Spleen (tissue), 11 donors: Measurements from ENCODE around the gene STYK1. TPM values are rescaled to one million over a fixed set of nuclear protein-coding genes. Genes with fewer than 3 reads are reported as not detected.

Source experiments
- DNase-seq: peaks from one replicate; pipeline ENCODE4 v3.0.0-alpha.2; 2020
- H3K27ac ChIP-seq, 8 donors: fragments of 200-600 bp; sonication (generic) in 7 of 8; 1 replicate in 4 of 8; 2 replicates in 4 of 8; pipeline versions ENCODE4 v1.5.0 to v1.8.0; 2016 to 2021; ENCODE audit warnings: inconsistent platforms in 4 of 8, mild to moderate bottlenecking in 4 of 8, moderate library complexity in 1 of 8
- H3K27me3 ChIP-seq, 7 donors: fragments of 200-600 bp; sonication (generic) in 6 of 7; replicated peaks in 1 of 7; 1 replicate in 4 of 7; 2 replicates in 3 of 7; pipeline versions ENCODE4 v1.5.0 to v1.8.0; 2016 to 2021; ENCODE audit warnings: inconsistent platforms in 3 of 7, mild to moderate bottlenecking in 1 of 7
- H3K36me3 ChIP-seq, 6 donors: fragments of 200-600 bp; sonication (generic) in 5 of 6; 1 replicate in 4 of 6; 2 replicates in 2 of 6; pipeline versions ENCODE4 v1.5.0 to v1.8.0; 2016 to 2021; ENCODE audit warnings: inconsistent platforms in 2 of 6
- H3K4me1 ChIP-seq, 6 donors: fragments of 200-600 bp; sonication (generic) in 5 of 6; 1 replicate in 3 of 6; 2 replicates in 3 of 6; pipeline versions ENCODE4 v1.5.0 to v1.8.0; 2016 to 2021; ENCODE audit warnings: inconsistent platforms in 3 of 6
- H3K4me3 ChIP-seq, 8 donors: fragments of 200-600 bp; sonication (generic) in 7 of 8; 1 replicate in 4 of 8; 2 replicates in 4 of 8; pipeline versions ENCODE4 v1.5.0 to v1.8.0; 2016 to 2021; ENCODE audit warnings: inconsistent platforms in 4 of 8, mild to moderate bottlenecking in 4 of 8, moderate library complexity in 2 of 8
- H3K9me3 ChIP-seq, 8 donors: fragments of 200-600 bp; sonication (generic) in 7 of 8; 1 replicate in 4 of 8; 2 replicates in 4 of 8; pipeline versions ENCODE4 v1.5.0 to v1.8.0; 2016 to 2021; ENCODE audit warnings: inconsistent platforms in 4 of 8
- CTCF ChIP-seq, 11 experiments: fragments of 200-600 bp in 7 of 11; fragments of 450-650 bp in 4 of 11; sonication (generic) in 4 of 11; IDR thresholded peaks in 8 of 11; conservative IDR thresholded peaks in 3 of 11; 1 replicate in 7 of 11; 2 replicates in 4 of 11; pipeline versions ENCODE4 v1.4.0 to v1.8.0; 2016 to 2021; ENCODE audit warnings: antibody characterized with exemption in 11 of 11, inconsistent platforms in 4 of 11, mild to moderate bottlenecking in 1 of 11
- POLR2A ChIP-seq, 3 donors: fragments of 450-650 bp; IDR thresholded peaks; one replicate each; pipeline ENCODE4 v1.5.1; 2017; ENCODE audit warnings: antibody characterized with exemption in 3 of 3, mild to moderate bottlenecking in 1 of 3
- POLR2AphosphoS5 ChIP-seq, 3 donors: sonication (generic); formaldehyde crosslinking; IDR thresholded peaks; one replicate each; pipeline ENCODE4 v1.5.1; 2017; ENCODE audit warnings: antibody characterized with exemption in 3 of 3
- WGBS, 5 donors: extraction: QIAGEN DNeasy Blood & Tissue Kit in 3 of 5; methylation state at CpG; one replicate each; pipeline versions ENCODE4 v1.1.5 to v1.1.7; 2013 to 2018; 5-methylcytosine and 5-hydroxymethylcytosine counted together
- intact Hi-C: fragments of 100-400 bp; cut with DNase I; formaldehyde crosslinking; loops from one replicate; pipeline ENCODE4 v1.15.0; 2023; ENCODE audit warnings: low total_unique reads
- polyA plus RNA-seq, 3 donors: library from polyadenylated mRNA; stranded (reverse); fragments of 200-250 nt; gene quantifications; one replicate each; pipeline ENCODE4 v1.2.1, GENCODE V29; 2013
- total RNA-seq, 7 donors: library from RNA; depleted of rRNA in 3 of 7; stranded (reverse); fragments of >200 nt in 3 of 7; fragmentation: NEBNext Ultra II Directional in 4 of 7; extraction: Animal tissue kit (Norgen Biotek cat#: 25700) in 4 of 7; gene quantifications; one replicate each; pipeline versions ENCODE4 v1.1.0 to v1.2.1, GENCODE V29; 2016 to 2021
- donor health status: healthy with polysubstance abuse.
- donor health status: DM: no; HTN: no; CAD: no; lungs with moderate emphysema.
- donor health status: DM: no; HTN: no; CAD: no.
- donor health status: Bipolar disorder and iron deficiency.
- donor health status: healthy.
- donor health status: DM: no; HTN: no; CAD: no.
- donor health status: DM: yes; HTN: yes; CAD: no.

STYK1 gene
- total and polyA plus RNA-seq, 10 donors: 0.17 to 2.4 (median 0.77) TPM

GRCh38 chr12:10715491-10715890 lies 41.6 kb upstream of the STYK1 start:
- peaks cover 0 to 54% (median 33%) of the 10 kb centered on the region in 6 donors for H3K36me3 ChIP-seq
- TF ChIP-seq POLR2A (IDR thresholded peaks at IDR 0.05) (no peak), CTCF (IDR thresholded peaks at IDR 0.05 in 8 of 11, conservative IDR thresholded peaks at IDR 0.05 in 3 of 11) (no peak), POLR2AphosphoS5 (IDR thresholded peaks at IDR 0.05) (no peak)
- H3K4me3 ChIP-seq: no peak overlapping the region
- peaks cover 10 to 55% (median 38%) of the 10 kb centered on the region in 6 donors for H3K4me1 ChIP-seq
- H3K27me3 ChIP-seq: no peaks in the 10 kb centered on the region
- no peak overlapping the region for H3K27ac ChIP-seq
- intact Hi-C loops: no loop called here
- no peaks in the 10 kb centered on the region for H3K9me3 ChIP-seq
- WGBS, 5 donors: 69 to 79% (median 76%) methylated on average over 6 of the region's 6 CpGs
- DNase-seq: no peak

DNA sequence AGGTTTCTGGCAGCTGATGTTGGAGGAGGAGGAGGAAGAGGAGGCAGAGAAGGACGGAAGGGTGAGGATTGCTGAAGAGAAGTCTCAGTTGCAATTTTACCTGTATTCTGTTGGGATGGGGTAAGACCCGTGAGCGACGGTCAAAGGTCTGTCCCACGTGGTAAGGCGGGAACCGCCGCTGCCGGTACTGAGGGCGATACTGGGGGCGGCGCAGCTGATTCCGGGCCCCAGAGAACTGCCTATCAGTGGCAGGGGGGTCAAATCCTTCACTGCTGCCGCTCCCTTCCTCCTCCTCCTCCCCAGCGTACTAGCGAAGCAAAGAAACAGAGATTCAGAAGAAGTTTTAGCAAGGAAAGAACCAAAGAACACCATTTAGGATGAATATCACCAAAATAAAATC lies 36.0 kb upstream of the STYK1 start:
- Histone ChIP-seq H3K9me3 (no peaks in the 10 kb centered on the region), H3K27me3 (no peaks in the 10 kb centered on the region), H3K4me3 (no peak overlapping the region), H3K4me1 (peaks cover 0 to 22% (median 0%) of the 10 kb centered on the region in 6 donors), H3K27ac (peak overlapping the region in 3 of 8 donors; percentile 43 to 60 (median 57)), H3K36me3 (peaks cover 0 to 98% (median 43%) of the 10 kb centered on the region in 6 donors)
- DNase-seq: peak; percentile 71
- intact Hi-C loops: no loop called here
- peak in 2 of 3 donors; percentile 34 to 37 for TF ChIP-seq POLR2AphosphoS5 (IDR thresholded peaks at IDR 0.05)
- no peak for TF ChIP-seq POLR2A (IDR thresholded peaks at IDR 0.05)
- WGBS, 5 donors: 92 to 96% (median 95%) methylated on average over 16 of the region's 16 CpGs

DNA sequence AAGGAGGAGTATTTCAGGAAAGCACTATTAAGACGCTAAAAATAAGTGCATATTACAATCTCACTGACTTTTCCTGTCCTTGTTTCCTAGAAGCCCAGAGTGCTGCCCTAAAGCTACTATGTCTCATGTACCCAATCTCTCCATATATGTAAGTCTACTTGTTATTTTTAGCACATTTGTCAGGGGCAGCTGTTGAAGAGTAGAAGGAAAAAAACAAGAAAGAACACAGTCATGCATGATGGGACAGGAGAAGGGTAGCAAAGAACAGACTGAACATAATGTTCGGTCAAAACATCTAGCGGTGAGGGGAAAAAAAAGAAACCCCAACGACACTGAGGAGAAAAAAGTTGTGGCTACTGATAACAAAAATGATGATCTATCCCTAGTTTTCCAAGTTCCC lies 35.0 kb upstream of the STYK1 start:
- TF ChIP-seq CTCF (IDR thresholded peaks at IDR 0.05 in 8 of 11, conservative IDR thresholded peaks at IDR 0.05 in 3 of 11) (no peak), POLR2AphosphoS5 (IDR thresholded peaks at IDR 0.05) (no peak), POLR2A (IDR thresholded peaks at IDR 0.05) (no peak)
- Histone ChIP-seq H3K4me1 (peaks cover 0 to 22% (median 0%) of the 10 kb centered on the region in 6 donors), H3K27ac (peak overlapping the region in 3 of 8 donors; percentile 43 to 60 (median 57)), H3K9me3 (no peaks in the 10 kb centered on the region), H3K4me3 (no peak overlapping the region), H3K27me3 (no peaks in the 10 kb centered on the region), H3K36me3 (peaks cover 0 to 98% (median 37%) of the 10 kb centered on the region in 6 donors)
- WGBS, 5 donors: 53 to 81% (median 73%) methylated on average over 4 of the region's 4 CpGs
- DNase-seq: no peak
- intact Hi-C loops: no loop called here

- intact Hi-C loops: no loop called here
- H3K4me3 ChIP-seq: no peak overlapping the region
- H3K27ac ChIP-seq: no peak overlapping the region
- no peak for DNase-seq
- TF ChIP-seq POLR2AphosphoS5 (IDR thresholded peaks at IDR 0.05) (no peak), POLR2A (IDR thresholded peaks at IDR 0.05) (no peak), CTCF (IDR thresholded peaks at IDR 0.05 in 8 of 11, conservative IDR thresholded peaks at IDR 0.05 in 3 of 11) (no peak)
- H3K27me3 ChIP-seq: no peaks in the 10 kb centered on the region
- WGBS, 5 donors: 32 to 91% (median 48%) methylated on average over 2 of the region's 2 CpGs
- H3K36me3 ChIP-seq: peaks cover 0 to 100% (median 44%) of the 10 kb centered on the region in 6 donors
- peaks cover 0 to 31% (median 0%) of the 10 kb centered on the region in 6 donors for H3K4me1 ChIP-seq
- H3K9me3 ChIP-seq: no peaks in the 10 kb centered on the region
These were observed 31.8 kb upstream of the STYK1 start for GRCh38 chr12:10705655-10706054.
